ENCODE results near the gene ARRB1.
"Not testable (repeated sequence)": the region's sequence is repeated elsewhere in the genome, so short reads cannot be mapped to it uniquely, and the experiment has no call there.

- not testable (repeated sequence) for TF ChIP-seq CTCF (IDR thresholded peaks at IDR 0.05; ENCODE audit: low read depth, low read length, missing input control); REST (IDR thresholded peaks at IDR 0.05); MAX (IDR thresholded peaks at IDR 0.05); EGR1 (IDR thresholded peaks at IDR 0.05; ENCODE audit: low read depth in 2 of 2); YY1 (IDR thresholded peaks at IDR 0.05); TAF1 (conservative IDR thresholded peaks at IDR 0.05); HNF4A (conservative IDR thresholded peaks at IDR 0.05); RXRA (IDR thresholded peaks at IDR 0.05); ATF3 (IDR thresholded peaks at IDR 0.05)
Observed at GRCh38 chr11:75304941-75305340, 46.5 kb downstream of the ARRB1 start.
